NCI-H1436 (cell line): ENCODE measurements around the gene RNU5B-1.
A peak's percentile ranks its signal among the peaks of the same experiment; 100 is the strongest.
"Not testable (repeated sequence)": the region's sequence is repeated elsewhere in the genome, so short reads cannot be mapped to it uniquely, and the experiment has no call there.

Experiments used
- DNase-seq: peaks from one replicate; lab custom pipeline; 2025; lab: John Stamatoyannopoulos, UW

Gene RNU5B-1

GRCh38 chr15:65304381-65305149 is at the start of gene RNU5B-1:
Gene RNU5B-1, plus strand, starts transcription at chr15:65304677.
- peak; percentile 87 for DNase-seq

- no peak for DNase-seq
Measured at GRCh38 chr15:65254758-65255157, 49.7 kb upstream of the RNU5B-1 start.

- DNase-seq, result no peak
Measured at GRCh38 chr15:65255486-65256140, 48.9 kb upstream of the RNU5B-1 start.

GRCh38 chr15:65258375-65259262 is 45.9 kb upstream of the RNU5B-1 start:
- no peak for DNase-seq

GRCh38 chr15:65259367-65259797 is 45.1 kb upstream of the RNU5B-1 start:
- no peak for DNase-seq

GRCh38 chr15:65260968-65261367 is 43.5 kb upstream of the RNU5B-1 start:
- DNase-seq, result no peak

GRCh38 chr15:65263313-65263712 is 41.2 kb upstream of the RNU5B-1 start:
- no peak for DNase-seq

GRCh38 chr15:65264863-65265430 is 39.5 kb upstream of the RNU5B-1 start:
- no peak for DNase-seq

- no peak for DNase-seq
Measured at GRCh38 chr15:65266469-65266868, 38.0 kb upstream of the RNU5B-1 start.

- DNase-seq, result no peak
Measured at GRCh38 chr15:65268411-65268810, 36.1 kb upstream of the RNU5B-1 start.

- not testable (repeated sequence) for DNase-seq
Measured at GRCh38 chr15:65270811-65271545, 33.5 kb upstream of the RNU5B-1 start.

- DNase-seq, result no peak
Measured at GRCh38 chr15:65275104-65275727, 29.3 kb upstream of the RNU5B-1 start.

- no peak for DNase-seq
Measured at GRCh38 chr15:65275728-65276126, 28.8 kb upstream of the RNU5B-1 start.

GRCh38 chr15:65277015-65277414 is 27.5 kb upstream of the RNU5B-1 start:
- no peak for DNase-seq

- no peak for DNase-seq
Measured at GRCh38 chr15:65278480-65278879, 26.0 kb upstream of the RNU5B-1 start.

- no peak for DNase-seq
Measured at GRCh38 chr15:65285291-65286068, 19.0 kb upstream of the RNU5B-1 start.

GRCh38 chr15:65286069-65286703 is 18.3 kb upstream of the RNU5B-1 start:
- DNase-seq, result no peak

- DNase-seq, result peak; percentile 94
Measured at GRCh38 chr15:65286704-65287519, 17.6 kb upstream of the RNU5B-1 start, which contains the start of gene PARP16. Gene PARP16, minus strand, starts transcription at chr15:65286883. Its CDS starts 457 bp downstream, at chr15:65286426.

- no peak for DNase-seq
Measured at GRCh38 chr15:65287520-65287855, 17.0 kb upstream of the RNU5B-1 start.
